Astrocyte (in vitro differentiated cells and primary cell): ENCODE data around the gene CTIF.

Source experiments
- EZH2 ChIP-seq: IDR thresholded peaks from 2 replicates; pipeline ENCODE4 v1.6.1; 2012; ENCODE audit warnings: mild to moderate bottlenecking, low read length, inconsistent platforms; ENCODE audit not compliant: insufficient read depth
- TF ChIP-seq, protein P1 (sequence below): IDR thresholded peaks from 2 replicates; pipeline ENCODE4 v1.5.1; 2011; ENCODE audit warnings: low read depth, mild to moderate bottlenecking, inconsistent platforms, low read length, moderate library complexity; ENCODE audit not compliant: insufficient read depth

DNA sequence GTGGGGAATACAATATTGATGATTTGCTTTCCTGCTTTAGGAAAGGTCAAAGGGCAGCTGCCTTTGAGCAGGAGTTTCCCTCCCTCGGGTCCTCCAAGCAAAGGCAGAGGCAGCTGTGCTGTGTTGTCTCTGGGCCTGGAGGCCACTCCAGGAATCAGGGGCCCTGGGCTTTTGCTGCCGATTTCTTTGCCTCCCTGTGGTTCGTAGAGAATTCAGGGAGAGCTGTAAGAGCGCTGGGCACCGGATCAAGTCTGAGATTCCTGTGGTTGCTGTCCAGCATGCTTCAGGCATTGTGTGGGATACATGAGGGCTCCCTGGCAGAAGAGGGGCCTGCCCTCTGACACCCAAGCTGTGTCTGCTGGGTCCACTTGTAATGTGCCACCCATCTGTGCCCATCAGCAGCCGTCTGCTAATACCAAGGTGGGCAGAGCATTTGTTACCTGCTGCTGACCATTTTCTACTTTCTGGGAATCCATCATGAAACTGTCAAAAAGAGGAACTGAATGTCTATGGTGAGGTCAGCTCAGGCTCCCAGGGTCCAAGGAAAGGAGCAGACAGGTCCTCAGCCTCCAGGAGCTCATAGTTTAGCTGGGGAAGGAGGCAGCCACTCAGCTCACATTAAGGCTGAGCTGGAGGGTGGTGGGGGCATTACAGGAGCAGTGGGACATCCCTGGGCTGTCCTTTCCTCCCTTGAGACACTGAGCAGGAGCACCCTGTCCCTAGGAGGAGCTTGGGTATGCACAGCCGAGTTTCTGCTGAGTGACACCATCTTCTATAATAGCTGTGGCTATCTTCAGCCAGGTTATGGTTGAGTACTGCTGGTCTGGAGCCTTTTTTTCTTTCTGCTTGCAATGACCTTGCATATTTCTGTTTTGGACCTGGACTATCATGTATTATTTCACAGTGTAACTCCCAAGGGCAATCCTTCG is 68.5 kb downstream of the CTIF start:
- TF ChIP-seq, protein P1, sequence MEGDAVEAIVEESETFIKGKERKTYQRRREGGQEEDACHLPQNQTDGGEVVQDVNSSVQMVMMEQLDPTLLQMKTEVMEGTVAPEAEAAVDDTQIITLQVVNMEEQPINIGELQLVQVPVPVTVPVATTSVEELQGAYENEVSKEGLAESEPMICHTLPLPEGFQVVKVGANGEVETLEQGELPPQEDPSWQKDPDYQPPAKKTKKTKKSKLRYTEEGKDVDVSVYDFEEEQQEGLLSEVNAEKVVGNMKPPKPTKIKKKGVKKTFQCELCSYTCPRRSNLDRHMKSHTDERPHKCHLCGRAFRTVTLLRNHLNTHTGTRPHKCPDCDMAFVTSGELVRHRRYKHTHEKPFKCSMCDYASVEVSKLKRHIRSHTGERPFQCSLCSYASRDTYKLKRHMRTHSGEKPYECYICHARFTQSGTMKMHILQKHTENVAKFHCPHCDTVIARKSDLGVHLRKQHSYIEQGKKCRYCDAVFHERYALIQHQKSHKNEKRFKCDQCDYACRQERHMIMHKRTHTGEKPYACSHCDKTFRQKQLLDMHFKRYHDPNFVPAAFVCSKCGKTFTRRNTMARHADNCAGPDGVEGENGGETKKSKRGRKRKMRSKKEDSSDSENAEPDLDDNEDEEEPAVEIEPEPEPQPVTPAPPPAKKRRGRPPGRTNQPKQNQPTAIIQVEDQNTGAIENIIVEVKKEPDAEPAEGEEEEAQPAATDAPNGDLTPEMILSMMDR: no peak
- no peak for TF ChIP-seq EZH2
